Gastroesophageal sphincter (tissue), 4 donors: Measurements from ENCODE around the gene RPS6KC1. TPM values are rescaled to one million over a fixed set of nuclear protein-coding genes. Genes with fewer than 3 reads are reported as not detected.

Source experiments
- ATAC-seq: fragments of 150-250 bp; one replicate; pipeline ENCODE4 v1.9.1; 2016; ENCODE audit warnings: mild to moderate bottlenecking, moderate library complexity
- H3K27ac ChIP-seq, 4 donors: fragments of 200-600 bp; sonication (generic) in 3 of 4; 1 replicate in 3 of 4; 2 replicates in 1 of 4; pipeline ENCODE4 v1.5.1; 2016 to 2019
- H3K27me3 ChIP-seq: fragments of 200-600 bp; sonication (generic); one replicate; pipeline ENCODE4 v1.5.1; 2019
- H3K36me3 ChIP-seq, 2 donors: fragments of 200-600 bp; sonication (generic); one replicate each; pipeline ENCODE4 v1.5.1; 2019; ENCODE audit warnings: control low read depth in 1 of 2
- H3K4me1 ChIP-seq, 3 donors: fragments of 200-600 bp; sonication (generic); 1 replicate in 2 of 3; 2 replicates in 1 of 3; pipeline ENCODE4 v1.5.1; 2016 to 2019; ENCODE audit warnings: control low read depth in 2 of 3
- H3K4me3 ChIP-seq, 2 donors: fragments of 200-600 bp; sonication (generic); one replicate each; pipeline ENCODE4 v1.5.1; 2019; ENCODE audit warnings: mild to moderate bottlenecking in 1 of 2, moderate library complexity in 1 of 2
- H3K9me3 ChIP-seq, 3 donors: fragments of 200-600 bp; sonication (generic); one replicate each; pipeline ENCODE4 v1.5.1; 2017 to 2019; ENCODE audit warnings: control low read depth in 2 of 3
- CTCF ChIP-seq, 4 experiments: fragments of 200-600 bp in 2 of 4; fragments of 450-650 bp in 2 of 4; sonication (generic) in 1 of 4; IDR thresholded peaks; one replicate each; pipeline ENCODE4 v1.5.1; 2017 to 2019; ENCODE audit warnings: antibody characterized with exemption in 4 of 4, mild to moderate bottlenecking in 2 of 4, moderate library complexity in 2 of 4
- EP300 ChIP-seq: sonication (generic); formaldehyde crosslinking; IDR thresholded peaks from one replicate; pipeline ENCODE4 v1.6.1; 2017; ENCODE audit warnings: antibody characterized with exemption, mild to moderate bottlenecking
- POLR2A ChIP-seq, 2 donors: fragments of 450-650 bp; IDR thresholded peaks; one replicate each; pipeline ENCODE4 v1.6.1; 2017; ENCODE audit warnings: antibody characterized with exemption in 2 of 2, mild to moderate bottlenecking in 2 of 2, moderate library complexity in 1 of 2
- POLR2AphosphoS5 ChIP-seq: sonication (generic); formaldehyde crosslinking; IDR thresholded peaks from one replicate; pipeline ENCODE4 v1.6.1; 2017; ENCODE audit warnings: antibody characterized with exemption
- WGBS, 2 donors: methylation state at CpG; one replicate each; pipeline ENCODE4 v1.1.5; 2018; ENCODE audit warnings: low coverage in 1 of 2; 5-methylcytosine and 5-hydroxymethylcytosine counted together
- total RNA-seq, 4 donors: library from RNA; depleted of rRNA; stranded (reverse); fragments of >200 nt; gene quantifications; one replicate each; pipeline ENCODE4 v1.1.0, GENCODE V29; 2016

RPS6KC1 gene
- total RNA-seq, 4 donors from 2014 or later, result 21.2 to 28.5 (median 23.8) TPM

DNA sequence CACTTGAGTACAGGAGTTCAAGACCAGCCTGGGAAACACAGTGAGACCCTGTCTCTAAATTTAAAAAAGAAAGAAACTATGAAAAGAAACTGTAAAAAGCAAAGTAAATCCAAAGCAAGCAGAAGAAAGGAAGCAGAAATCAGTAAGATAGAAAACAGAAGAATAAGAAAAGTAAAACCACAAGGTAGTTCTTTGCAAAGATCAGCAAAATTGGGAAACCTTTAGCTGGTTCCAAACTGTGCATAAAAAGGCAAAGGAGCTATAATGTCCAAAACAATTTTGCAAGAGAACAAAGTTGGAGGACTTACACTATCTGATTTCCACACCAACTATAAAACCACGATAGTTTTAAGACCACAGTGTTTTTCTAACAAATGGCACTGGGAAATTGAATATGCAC is 218.8 kb downstream of the RPS6KC1 start:
- no peak overlapping the region for H3K4me3 ChIP-seq
- H3K9me3 ChIP-seq, result peaks cover 0 to 10% (median 0%) of the 10 kb centered on the region in 3 donors
- TF ChIP-seq CTCF (IDR thresholded peaks at IDR 0.05), result no peak
- no peak for TF ChIP-seq EP300
- no peak for TF ChIP-seq POLR2AphosphoS5
- no peak for TF ChIP-seq POLR2A (IDR thresholded peaks at IDR 0.05)
- no peaks in the 10 kb centered on the region for H3K4me1 ChIP-seq
- ATAC-seq, result no peak
- no peaks in the 10 kb centered on the region for H3K27me3 ChIP-seq
- no peak overlapping the region for H3K27ac ChIP-seq
- 86 to 94% methylated on average over 1 of the region's 1 CpG for WGBS, 2 donors
- H3K36me3 ChIP-seq, result peaks cover 0 to 41% of the 10 kb centered on the region in 2 donors

GRCh38 chr1:213273546-213273945 is 222.5 kb downstream of the RPS6KC1 start:
- Histone ChIP-seq H3K9me3 (no peaks in the 10 kb centered on the region), H3K36me3 (peaks cover 0 to 42% of the 10 kb centered on the region in 2 donors), H3K27me3 (no peaks in the 10 kb centered on the region), H3K4me1 (no peaks in the 10 kb centered on the region), H3K4me3 (no peak overlapping the region), H3K27ac (no peak overlapping the region)
- 33 to 47% methylated on average over 2 of the region's 2 CpGs for WGBS, 2 donors
- ATAC-seq, result no peak
- TF ChIP-seq POLR2AphosphoS5 (no peak), POLR2A (IDR thresholded peaks at IDR 0.05) (no peak), EP300 (no peak), CTCF (IDR thresholded peaks at IDR 0.05) (no peak)

- H3K9me3 ChIP-seq, result no peaks in the 10 kb centered on the region
- no peak for ATAC-seq
Measured at GRCh38 chr1:213274140-213274539, 223.1 kb downstream of the RPS6KC1 start.

DNA sequence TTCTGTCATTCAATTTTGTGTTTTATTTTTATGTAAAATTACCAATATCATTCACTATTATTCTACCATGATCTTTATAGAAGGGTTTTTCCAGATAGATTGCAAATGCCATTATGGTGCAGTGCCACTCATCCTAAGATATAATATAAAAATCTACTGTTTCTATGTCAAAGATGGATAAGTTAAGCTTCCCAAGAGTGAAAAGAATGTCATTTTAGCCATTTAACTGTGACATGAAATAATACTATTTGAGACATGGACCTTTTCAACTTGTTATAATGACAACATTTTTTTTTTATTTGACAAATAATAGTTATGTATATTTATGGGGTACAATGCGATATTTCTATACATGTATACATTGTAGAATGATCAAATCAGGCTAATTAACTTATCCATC is 224.3 kb downstream of the RPS6KC1 start:
- Histone ChIP-seq H3K27me3 (no peaks in the 10 kb centered on the region), H3K4me3 (no peak overlapping the region), H3K36me3 (peaks cover 0 to 36% of the 10 kb centered on the region in 2 donors), H3K27ac (no peak overlapping the region), H3K4me1 (no peaks in the 10 kb centered on the region), H3K9me3 (no peaks in the 10 kb centered on the region)
- ATAC-seq, result no peak
- 100% methylated on average over 1 of the region's 1 CpG for WGBS, 2 donors
- TF ChIP-seq CTCF (IDR thresholded peaks at IDR 0.05) (no peak), EP300 (no peak), POLR2AphosphoS5 (no peak), POLR2A (IDR thresholded peaks at IDR 0.05) (no peak)

More at GRCh38 chr1:213274140-213274539, 223.1 kb downstream of the RPS6KC1 start:
- Histone ChIP-seq H3K4me3 (no peak overlapping the region), H3K36me3 (peaks cover 0 to 37% of the 10 kb centered on the region in 2 donors), H3K27ac (no peak overlapping the region), H3K4me1 (no peaks in the 10 kb centered on the region), H3K27me3 (no peaks in the 10 kb centered on the region)
- no peak for TF ChIP-seq POLR2A (IDR thresholded peaks at IDR 0.05)
- TF ChIP-seq CTCF (IDR thresholded peaks at IDR 0.05), result no peak
- no peak for TF ChIP-seq POLR2AphosphoS5
- no peak for TF ChIP-seq EP300

- no peak for ATAC-seq
- Histone ChIP-seq H3K27me3 (no peaks in the 10 kb centered on the region), H3K4me3 (no peak overlapping the region), H3K9me3 (no peaks in the 10 kb centered on the region), H3K27ac (no peak overlapping the region), H3K4me1 (no peaks in the 10 kb centered on the region), H3K36me3 (peaks cover 0 to 36% of the 10 kb centered on the region in 2 donors)
- 94 to 100% methylated on average over 2 of the region's 2 CpGs for WGBS, 2 donors
- TF ChIP-seq POLR2A (IDR thresholded peaks at IDR 0.05) (no peak), POLR2AphosphoS5 (no peak), EP300 (no peak), CTCF (IDR thresholded peaks at IDR 0.05) (no peak)
Measured at GRCh38 chr1:213276236-213276635, 225.2 kb downstream of the RPS6KC1 start.
